HCT116 (cell line): ENCODE data around the gene LAMC2.

Source experiments
- CBX3 ChIP-seq: IDR thresholded peaks from 2 replicates; pipeline ENCODE4 v1.6.1; 2012; ENCODE audit warnings: low read depth
- CEBPB ChIP-seq: IDR thresholded peaks from 2 replicates; pipeline ENCODE4 v1.6.1; 2012; ENCODE audit warnings: low read depth
- POLR2A ChIP-seq: IDR thresholded peaks from 2 replicates; pipeline ENCODE4 v1.7.0; 2011; ENCODE audit warnings: borderline replicate concordance; ENCODE audit not compliant: insufficient read depth, insufficient read length; ENCODE audit errors: extremely low read depth
- RAD21 ChIP-seq: IDR thresholded peaks from 2 replicates; pipeline ENCODE4 v1.6.1; 2012; ENCODE audit warnings: low read depth, mild to moderate bottlenecking
- TF ChIP-seq, protein P1 (sequence below), 3 experiments: fragments of 200-600 bp in 1 of 3; sonication (generic) in 1 of 3; IDR thresholded peaks in 2 of 3; conservative IDR thresholded peaks in 1 of 3; 2 replicates each; pipeline ENCODE4 v1.5.1; 2012 to 2017; ENCODE audit warnings: low read depth in 2 of 3, low read length in 2 of 3, antibody characterized with exemption in 1 of 3, borderline replicate concordance in 1 of 3, control low read depth in 1 of 3, mild to moderate bottlenecking in 1 of 3, mixed read lengths in 1 of 3, mixed run types in 1 of 3, moderate library complexity in 1 of 3; ENCODE audit not compliant: insufficient read depth in 1 of 3

DNA sequence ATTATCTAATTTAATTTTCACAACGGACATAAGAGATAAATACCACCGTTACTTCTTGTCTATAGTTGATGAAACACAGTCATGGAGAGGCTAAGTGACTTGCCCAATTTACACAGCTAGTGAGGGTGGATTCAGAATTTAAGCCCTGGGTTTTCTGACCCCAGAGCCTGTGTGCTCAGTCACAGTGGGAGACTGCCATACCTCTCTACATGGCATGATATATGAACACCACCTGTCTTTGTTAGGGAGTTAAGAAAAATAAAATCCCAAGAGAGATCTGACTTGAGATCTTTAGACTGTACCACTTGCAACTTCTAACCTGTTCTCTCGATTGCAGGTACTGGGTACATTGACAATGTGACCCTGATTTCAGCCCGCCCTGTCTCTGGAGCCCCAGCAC lies 40.3 kb downstream of the LAMC2 start:
- TF ChIP-seq CBX3 (no peak), RAD21 (no peak), POLR2A (no peak), CEBPB (no peak)
- TF ChIP-seq, protein P1, sequence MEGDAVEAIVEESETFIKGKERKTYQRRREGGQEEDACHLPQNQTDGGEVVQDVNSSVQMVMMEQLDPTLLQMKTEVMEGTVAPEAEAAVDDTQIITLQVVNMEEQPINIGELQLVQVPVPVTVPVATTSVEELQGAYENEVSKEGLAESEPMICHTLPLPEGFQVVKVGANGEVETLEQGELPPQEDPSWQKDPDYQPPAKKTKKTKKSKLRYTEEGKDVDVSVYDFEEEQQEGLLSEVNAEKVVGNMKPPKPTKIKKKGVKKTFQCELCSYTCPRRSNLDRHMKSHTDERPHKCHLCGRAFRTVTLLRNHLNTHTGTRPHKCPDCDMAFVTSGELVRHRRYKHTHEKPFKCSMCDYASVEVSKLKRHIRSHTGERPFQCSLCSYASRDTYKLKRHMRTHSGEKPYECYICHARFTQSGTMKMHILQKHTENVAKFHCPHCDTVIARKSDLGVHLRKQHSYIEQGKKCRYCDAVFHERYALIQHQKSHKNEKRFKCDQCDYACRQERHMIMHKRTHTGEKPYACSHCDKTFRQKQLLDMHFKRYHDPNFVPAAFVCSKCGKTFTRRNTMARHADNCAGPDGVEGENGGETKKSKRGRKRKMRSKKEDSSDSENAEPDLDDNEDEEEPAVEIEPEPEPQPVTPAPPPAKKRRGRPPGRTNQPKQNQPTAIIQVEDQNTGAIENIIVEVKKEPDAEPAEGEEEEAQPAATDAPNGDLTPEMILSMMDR (IDR thresholded peaks at IDR 0.05 in 2 of 3, conservative IDR thresholded peaks at IDR 0.05 in 1 of 3; ENCODE audit: borderline replicate concordance in 1 of 3, insufficient read depth in 1 of 3, low read depth in 2 of 3, low read length in 2 of 3): no peak
